Middle frontal gyrus (tissue), 1 donor: ENCODE data around the gene KRTAP6-1.

Source experiments
- DNase-seq: peaks from one replicate; pipeline ENCODE4 v3.0.0-alpha.2; 2015; ENCODE audit warnings: low spot score; ENCODE audit errors: extremely low spot score

Gene KRTAP6-1

DNA sequence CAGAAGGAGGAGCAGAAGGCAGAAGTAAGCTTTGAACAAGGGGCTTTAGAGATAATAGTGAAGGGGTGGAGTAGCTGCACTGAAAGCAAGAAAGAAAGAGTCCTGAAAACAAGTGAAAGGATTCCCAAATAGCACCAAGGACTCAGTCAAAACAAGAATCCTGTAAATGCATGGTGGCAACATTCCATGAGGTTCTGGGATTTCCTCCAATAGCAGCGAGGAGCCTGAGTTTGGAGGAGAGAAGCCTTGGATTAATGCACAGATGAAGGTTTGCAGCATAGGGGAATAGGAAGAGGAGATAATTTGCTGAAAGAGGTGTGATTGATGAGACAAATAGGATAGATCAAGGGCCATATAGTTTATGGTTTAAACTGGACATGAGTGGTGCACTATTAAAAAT is 34.4 kb downstream of the KRTAP6-1 start:
- DNase-seq = peak; percentile 20

DNA sequence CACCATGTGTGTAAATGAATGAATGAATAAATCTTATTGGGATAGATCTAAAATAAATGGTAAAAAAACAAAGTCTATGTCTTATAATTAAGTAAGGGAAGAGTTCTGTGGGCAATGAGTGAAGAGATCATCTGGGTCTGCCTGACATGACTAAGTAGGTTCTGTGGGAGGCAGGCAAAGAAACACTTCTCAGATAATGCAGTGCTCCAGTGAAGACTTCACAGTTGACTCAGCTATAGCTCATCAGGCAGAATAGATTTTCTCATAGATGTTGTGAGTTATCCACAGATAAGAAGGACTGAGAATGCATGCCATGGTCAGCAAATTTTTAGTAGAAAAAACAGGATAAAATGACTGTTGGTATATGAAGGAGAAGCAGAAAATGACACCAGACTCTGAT is 36.0 kb downstream of the KRTAP6-1 start:
- DNase-seq = no peak

DNA sequence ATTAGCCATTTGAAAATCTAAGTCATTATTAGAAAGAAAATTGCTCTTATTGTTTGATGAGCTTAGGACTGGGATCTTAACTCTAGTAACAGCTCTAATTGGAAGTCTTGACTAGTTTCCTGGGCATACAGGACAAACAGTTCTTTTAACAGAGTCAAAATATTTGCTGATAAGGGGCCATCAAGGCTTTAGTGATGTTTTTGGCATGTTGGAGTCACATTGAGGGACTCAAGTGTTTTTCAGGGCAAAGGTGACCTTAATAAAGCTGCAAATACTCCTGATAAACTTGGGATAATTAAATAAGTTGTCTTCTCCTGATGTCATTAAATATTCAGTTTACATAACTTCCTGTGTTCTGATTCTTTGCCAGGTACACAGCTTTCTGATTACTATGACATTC is 46.1 kb downstream of the KRTAP6-1 start:
- no peak for DNase-seq

DNA sequence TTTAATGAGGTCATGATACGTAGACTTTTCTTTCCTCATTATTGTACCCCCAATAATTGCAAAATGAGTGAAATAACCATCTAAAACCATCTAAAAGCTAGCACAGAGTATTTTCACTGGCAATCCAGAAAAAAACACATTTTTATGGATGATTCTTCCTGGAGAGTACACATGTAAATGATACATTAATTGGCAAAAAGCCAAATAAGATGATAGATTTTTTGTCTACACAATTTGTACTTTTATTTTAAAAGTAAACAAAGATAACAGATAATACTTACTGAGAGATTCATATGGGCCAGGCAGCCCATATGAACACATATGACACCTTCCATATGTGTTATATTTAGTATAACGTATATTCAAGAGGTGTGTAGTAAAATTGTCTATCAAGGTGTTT is 50.1 kb downstream of the KRTAP6-1 start:
- no peak for DNase-seq
